DMS53 (cell line): Measurements from ENCODE around the gene SIRT7.
"Not testable (repeated sequence)": the region's sequence is repeated elsewhere in the genome, so short reads cannot be mapped to it uniquely, and the experiment has no call there.

ENCODE experiments used
- DNase-seq: peaks from one replicate; lab custom pipeline; 2025; lab: John Stamatoyannopoulos, UW

Gene SIRT7

GRCh38 chr17:81918832-81919545, 1.0 kb upstream of the SIRT7 start:
- no peak for DNase-seq

GRCh38 chr17:81918333-81918669, 325 bp upstream of the SIRT7 start:
- not testable (repeated sequence) for DNase-seq

GRCh38 chr17:81916234-81917001, 1.6 kb downstream of the SIRT7 start:
- no peak for DNase-seq

DNA sequence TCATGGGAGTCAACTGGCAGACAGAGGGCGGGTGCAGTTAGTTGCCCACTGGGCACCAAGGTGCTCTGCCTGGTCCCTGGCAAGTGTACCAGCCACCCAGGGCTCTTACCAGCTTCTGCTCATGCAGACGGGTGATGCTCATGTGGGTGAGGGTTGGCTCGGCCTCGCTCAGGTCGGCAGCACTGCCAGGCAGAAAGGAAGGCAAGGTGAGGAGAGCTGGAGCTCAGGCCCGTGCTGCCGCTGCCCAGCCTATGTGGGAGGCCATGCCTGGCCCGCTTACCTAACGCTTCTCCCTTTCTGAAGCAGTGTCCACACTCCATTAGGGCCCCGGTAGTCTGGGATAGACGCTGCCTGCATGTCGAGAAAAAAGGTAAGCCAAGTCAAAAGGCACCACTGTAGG, 2.6 kb downstream of the SIRT7 start:
- DNase-seq, result no peak

- DNase-seq, result no peak
Measured at GRCh38 chr17:81914103-81914850, 3.7 kb downstream of the SIRT7 start.

- DNase-seq, result no peak
Measured at GRCh38 chr17:81913394-81914102, 4.4 kb downstream of the SIRT7 start.

DNA sequence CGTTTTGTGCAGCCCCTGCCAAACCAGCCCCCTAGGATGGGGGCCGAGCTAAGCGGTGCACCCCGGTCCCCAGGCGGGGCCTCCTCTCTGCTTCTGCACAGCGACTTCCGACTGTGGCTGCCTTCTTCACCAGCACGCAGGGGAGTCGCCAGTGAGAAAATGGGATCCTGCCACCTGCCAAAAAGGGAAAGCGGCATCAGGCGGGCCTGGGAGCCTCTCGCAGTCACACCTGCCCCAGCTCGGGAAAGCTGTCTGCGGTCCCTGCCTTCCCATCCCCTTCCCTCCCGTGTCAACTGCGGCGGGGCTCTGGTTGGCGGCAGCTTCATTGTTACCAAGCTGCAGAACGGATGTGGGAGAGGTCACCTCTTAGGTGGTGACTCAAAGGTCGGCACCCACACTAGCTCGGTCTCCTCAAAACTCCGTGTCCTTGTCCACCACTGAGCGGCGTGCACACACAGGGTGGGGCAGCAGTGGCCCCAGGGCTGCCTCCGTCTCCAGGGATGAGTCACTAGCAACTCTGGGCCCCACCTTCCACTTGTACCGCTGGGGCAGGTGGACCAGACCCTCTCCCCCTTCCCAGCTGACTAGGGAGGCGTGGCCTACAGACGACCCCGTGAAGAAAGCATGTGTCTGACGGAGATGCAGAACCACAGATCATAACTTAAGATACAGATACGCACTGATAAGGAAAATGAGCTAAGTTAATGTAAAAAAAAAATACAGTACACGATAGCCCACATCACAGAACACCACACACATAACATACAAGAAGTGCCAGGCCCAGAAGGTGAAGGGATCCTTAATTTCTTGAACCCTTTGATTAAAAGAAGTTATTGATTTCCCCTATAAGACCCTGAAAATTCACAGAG, 5.3 kb downstream of the SIRT7 start:
- DNase-seq, result no peak

GRCh38 chr17:81911969-81912368, 6.0 kb downstream of the SIRT7 start:
- DNase-seq, result no peak

DNA sequence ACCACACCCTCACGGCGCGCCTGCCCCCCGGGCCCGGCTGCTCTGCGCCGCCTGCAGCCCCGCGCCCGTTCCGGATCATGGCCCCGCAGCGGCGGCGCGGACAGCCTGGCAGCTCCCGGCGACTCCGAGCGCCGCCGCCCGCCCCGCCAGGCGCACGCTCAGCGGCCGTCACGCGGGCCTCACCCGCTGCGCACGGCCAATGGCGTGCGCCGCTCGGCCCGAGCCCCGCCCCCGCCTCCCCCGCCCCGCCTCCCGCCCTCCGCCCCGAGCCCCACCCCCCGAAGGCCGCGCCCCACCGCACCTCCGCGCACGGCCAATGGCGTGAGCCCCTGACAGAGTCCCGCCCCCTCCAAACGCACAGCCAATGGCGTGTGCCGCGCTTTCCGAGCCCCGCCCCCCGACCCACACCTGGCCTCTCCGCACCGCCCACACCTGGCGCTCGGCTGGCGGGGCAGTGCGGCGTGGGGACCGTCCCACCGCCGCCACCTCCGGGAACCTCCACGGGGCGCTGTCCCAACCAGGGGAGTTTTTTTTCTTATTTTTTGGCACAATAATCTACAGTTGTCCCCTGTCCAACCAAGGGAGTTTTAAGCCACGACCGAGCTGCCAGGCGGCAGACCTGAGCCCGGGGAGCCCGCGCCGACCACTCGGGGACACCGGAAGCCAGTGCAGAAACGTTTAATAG, 6.6 kb downstream of the SIRT7 start, which contains the start of gene PCYT2:
Gene PCYT2, minus strand, starts transcription at position 123 of the 685 bp plus-strand sequence. Its CDS starts 44 bp downstream, at position 79.
- peak; percentile 98 for DNase-seq

- DNase-seq, result peak; percentile 67
Measured at GRCh38 chr17:81910840-81911276, 7.1 kb downstream of the SIRT7 start.

DNA sequence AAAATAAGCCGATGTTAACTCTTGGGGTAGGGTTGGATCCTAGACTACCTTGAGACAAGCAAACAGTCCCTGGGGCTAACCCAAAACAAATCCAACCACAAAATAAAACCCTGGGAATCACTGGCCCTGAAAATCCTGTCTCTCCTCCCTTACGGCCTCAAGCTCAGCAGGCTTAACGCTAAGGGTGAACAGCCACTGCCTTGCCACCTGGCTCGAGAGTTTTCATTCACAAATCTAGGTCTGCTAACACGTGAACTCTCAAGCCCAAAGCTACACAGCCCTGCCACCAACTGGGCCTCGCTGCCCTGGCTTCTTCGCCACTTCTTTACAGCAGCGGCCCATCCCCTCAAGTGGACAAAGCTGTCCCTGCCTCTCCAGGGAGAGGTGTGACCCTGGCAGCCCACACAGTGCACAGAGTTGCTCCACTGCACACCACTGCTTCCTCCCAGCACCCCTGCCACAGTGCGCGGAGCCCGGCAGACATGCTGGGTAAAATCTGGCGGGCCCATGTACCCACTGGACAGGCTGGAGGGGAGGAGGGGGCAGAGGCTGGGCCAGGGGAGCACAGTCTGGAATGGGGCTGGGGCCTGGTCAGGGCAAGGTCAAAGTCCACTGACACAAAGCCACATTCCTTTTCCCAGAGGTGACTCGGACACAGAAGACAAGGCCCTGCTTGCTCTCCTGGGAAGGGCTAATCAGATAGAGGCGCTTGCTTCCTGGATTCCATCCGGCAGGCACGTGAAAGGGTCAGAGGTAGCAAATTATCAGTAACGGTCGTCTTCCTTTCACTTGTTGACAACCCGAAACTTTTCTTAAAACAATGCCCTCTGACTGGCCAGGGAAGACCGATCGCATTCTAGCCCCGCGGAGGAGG, 7.8 kb downstream of the SIRT7 start:
- DNase-seq, result peak; percentile 65

- DNase-seq, result no peak
Measured at GRCh38 chr17:81909231-81909630, 8.7 kb downstream of the SIRT7 start.

DNA sequence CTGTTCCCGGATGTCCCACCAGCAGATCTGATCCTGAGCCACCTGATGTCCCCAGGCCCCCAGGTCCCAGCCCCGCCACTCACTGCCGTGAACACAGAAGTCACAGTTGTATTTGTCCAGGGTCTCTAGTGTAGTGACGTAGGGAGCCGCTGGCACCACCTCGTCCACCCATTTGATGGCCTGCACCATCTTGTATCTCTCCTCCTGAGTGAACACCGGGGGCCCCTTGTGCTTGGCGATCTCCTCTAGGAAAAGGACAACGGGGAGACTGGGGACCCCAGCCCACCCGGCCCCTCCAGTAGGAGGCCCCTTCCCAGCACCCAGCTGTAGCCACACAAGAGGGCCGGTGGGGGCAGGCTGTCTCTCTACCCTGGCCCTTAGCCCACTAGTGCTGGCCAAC, 9.2 kb downstream of the SIRT7 start:
- DNase-seq, result no peak

- DNase-seq, result no peak
Measured at GRCh38 chr17:81907219-81908145, 10.5 kb downstream of the SIRT7 start.

DNA sequence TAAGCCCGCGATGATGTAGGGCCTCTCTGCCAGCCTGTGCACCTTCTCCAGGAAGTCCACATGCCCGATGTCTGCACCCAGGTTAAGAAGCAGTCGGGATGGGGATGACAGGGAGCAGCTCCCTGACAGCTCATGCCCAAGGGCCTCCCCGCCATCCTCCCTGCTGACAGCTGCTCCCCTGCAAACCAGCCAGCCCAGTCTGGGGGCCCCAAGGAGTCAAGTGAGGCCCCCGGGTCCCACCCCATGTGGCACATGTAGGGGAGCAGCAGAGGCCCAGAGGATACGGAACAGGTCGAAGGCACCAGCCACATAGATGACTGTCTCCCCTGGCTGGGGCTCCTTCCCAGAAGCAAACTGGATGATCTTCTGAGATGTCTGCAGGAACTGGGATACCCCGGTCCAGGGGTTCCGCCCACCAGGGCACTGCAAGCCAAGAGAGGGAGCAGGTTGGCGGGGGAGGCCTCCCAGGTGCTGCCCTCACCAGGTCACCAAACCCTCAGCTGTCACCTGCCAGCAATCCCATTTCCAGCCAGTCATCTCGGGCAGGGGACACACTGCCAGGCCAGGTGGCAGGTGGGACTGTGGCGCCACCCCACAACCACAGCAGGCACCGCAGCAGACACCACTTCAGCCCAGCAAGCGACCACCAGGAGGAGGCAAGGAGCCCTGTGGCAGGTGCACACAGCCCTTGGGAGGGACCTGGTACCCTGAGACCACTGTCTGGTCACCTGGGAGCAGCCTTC, 11.3 kb downstream of the SIRT7 start:
- DNase-seq, result peak; percentile 57

DNA sequence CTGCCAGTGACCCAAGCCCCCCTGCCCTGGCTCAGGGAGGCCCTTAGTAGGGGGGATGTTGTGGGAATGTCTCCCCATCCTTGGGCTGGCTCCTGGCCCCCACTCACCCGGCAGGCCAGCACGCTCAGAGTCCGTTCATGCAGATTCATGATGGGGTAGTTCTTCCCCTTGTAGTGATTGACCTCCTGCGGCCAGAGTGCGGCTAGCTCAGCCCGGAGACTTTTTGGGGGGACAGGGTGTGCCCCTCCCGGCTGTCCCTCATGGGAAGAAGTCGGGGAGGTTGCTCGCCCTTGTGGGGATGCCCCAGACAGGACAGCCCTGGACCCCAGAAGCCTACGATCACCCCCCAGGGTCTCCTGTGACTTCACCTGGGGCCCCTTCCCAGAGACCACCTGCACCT, 12.0 kb downstream of the SIRT7 start:
- no peak for DNase-seq

DNA sequence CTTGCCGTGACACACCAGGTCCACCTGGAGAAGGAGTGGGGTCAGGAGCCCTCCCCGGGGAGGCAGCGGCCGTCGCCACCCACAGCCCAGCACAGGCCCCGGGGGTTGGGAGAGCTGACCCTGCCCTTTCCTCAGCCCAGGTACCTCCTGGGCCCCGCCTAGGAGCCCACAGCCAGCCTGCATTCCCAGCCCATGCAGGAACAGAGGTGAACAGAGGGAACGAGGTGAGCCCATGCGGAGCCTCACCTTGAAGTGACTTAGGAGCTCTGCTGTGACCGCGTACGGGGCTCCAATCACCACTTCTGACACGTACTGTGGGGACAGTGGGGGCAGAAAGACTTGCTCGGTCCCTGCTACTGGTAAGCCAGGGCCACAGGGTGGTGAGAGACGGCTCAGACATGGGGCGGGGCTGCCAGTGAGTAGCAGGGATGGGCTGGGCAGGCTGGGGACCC, 12.5 kb downstream of the SIRT7 start:
- no peak for DNase-seq
